Measurements from ENCODE around the gene SRRT. TPM values are rescaled to one million over a fixed set of nuclear protein-coding genes. Genes with fewer than 3 reads are reported as not detected.
A peak's percentile ranks its signal among the peaks of the same experiment; 100 is the strongest.

SRRT gene
- total RNA-seq, 6 donors from 2014 or later: 57.9 to 324 (median 111) TPM

- Histone ChIP-seq H3K27ac (no peak overlapping the region), H3K9me3 (no peaks in the 10 kb centered on the region), H3K4me3 (peak overlapping the region in 3 of 4 donors; percentile 35 to 53 (median 50)), H3K4me1 (peaks cover 23 to 30% (median 28%) of the 10 kb centered on the region in 4 donors), H3K36me3 (no peaks in the 10 kb centered on the region), H3K27me3 (peaks cover 0 to 31% (median 20%) of the 10 kb centered on the region in 4 donors)
- TF ChIP-seq POLR2A (IDR thresholded peaks at IDR 0.05) (no peak), CTCF (IDR thresholded peaks at IDR 0.05) (peak; percentile 65 to 92 (median 86)), POLR2AphosphoS5 (IDR thresholded peaks at IDR 0.05) (no peak), EP300 (IDR thresholded peaks at IDR 0.05) (no peak)
- 1 to 2% methylated on average over 18 to 52 of the region's 95 CpGs for whole genome bisulfite sequencing, 2 donors
- DNase-seq: peak in 1 of 2 donors; percentile 93
- ATAC-seq (ENCODE audit: low FRiP score in 2 of 2): peak; percentile 19 to 59
Measured at GRCh38 chr7:100896732-100897608, 22.1 kb downstream of the SRRT start.

GRCh38 chr7:100897772-100898454, 23.0 kb downstream of the SRRT start:
- DNase-seq (no peak), ATAC-seq (ENCODE audit: low FRiP score in 2 of 2) (no peak)
- WGBS, 2 donors: 66 to 71% methylated on average over 13 of the region's 13 CpGs
- peaks cover 0 to 31% (median 20%) of the 10 kb centered on the region in 4 donors for H3K27me3 ChIP-seq
- no peak overlapping the region for H3K4me3 ChIP-seq
- TF ChIP-seq EP300 (IDR thresholded peaks at IDR 0.05): no peak
- TF ChIP-seq POLR2A (IDR thresholded peaks at IDR 0.05): no peak
- H3K9me3 ChIP-seq: no peaks in the 10 kb centered on the region
- H3K27ac ChIP-seq: no peak overlapping the region
- peaks cover 23 to 30% (median 28%) of the 10 kb centered on the region in 4 donors for H3K4me1 ChIP-seq
- no peaks in the 10 kb centered on the region for H3K36me3 ChIP-seq

- TF ChIP-seq EP300 (IDR thresholded peaks at IDR 0.05) (no peak), CTCF (IDR thresholded peaks at IDR 0.05) (no peak), POLR2AphosphoS5 (IDR thresholded peaks at IDR 0.05) (no peak), POLR2A (IDR thresholded peaks at IDR 0.05) (no peak)
- ATAC-seq (ENCODE audit: low FRiP score in 2 of 2) (no peak), DNase-seq (no peak)
- no peak overlapping the region for H3K4me3 ChIP-seq
- no peaks in the 10 kb centered on the region for H3K9me3 ChIP-seq
- peaks cover 23 to 30% (median 27%) of the 10 kb centered on the region in 4 donors for H3K4me1 ChIP-seq
- peaks cover 0 to 29% (median 20%) of the 10 kb centered on the region in 4 donors for H3K27me3 ChIP-seq
- no peaks in the 10 kb centered on the region for H3K36me3 ChIP-seq
- WGBS, 2 donors: 88 to 91% methylated on average over 5 of the region's 5 CpGs
- H3K27ac ChIP-seq: no peak overlapping the region
Measured at GRCh38 chr7:100899432-100899831, 24.5 kb downstream of the SRRT start.

GRCh38 chr7:100900978-100901377, 26.1 kb downstream of the SRRT start:
- no peak overlapping the region for H3K4me3 ChIP-seq
- H3K4me1 ChIP-seq: peaks cover 9 to 14% (median 12%) of the 10 kb centered on the region in 4 donors
- H3K27me3 ChIP-seq: peaks cover 0 to 15% (median 9%) of the 10 kb centered on the region in 4 donors
- no peak for TF ChIP-seq EP300 (IDR thresholded peaks at IDR 0.05)
- TF ChIP-seq POLR2A (IDR thresholded peaks at IDR 0.05): no peak
- TF ChIP-seq POLR2AphosphoS5 (IDR thresholded peaks at IDR 0.05): no peak
- TF ChIP-seq CTCF (IDR thresholded peaks at IDR 0.05): no peak
- peak in 1 of 2 donors; percentile 38 for DNase-seq
- no peaks in the 10 kb centered on the region for H3K9me3 ChIP-seq
- H3K27ac ChIP-seq: no peak overlapping the region
- H3K36me3 ChIP-seq: no peaks in the 10 kb centered on the region
- no peak for ATAC-seq (ENCODE audit: low FRiP score in 2 of 2)
- 77 to 82% methylated on average over 2 of the region's 2 CpGs for WGBS, 2 donors

- H3K4me3 ChIP-seq: no peak overlapping the region
- no peaks in the 10 kb centered on the region for H3K36me3 ChIP-seq
- ATAC-seq (ENCODE audit: low FRiP score in 2 of 2) (no peak), DNase-seq (no peak)
- peaks cover 0 to 5% (median 4%) of the 10 kb centered on the region in 4 donors for H3K4me1 ChIP-seq
- 81 to 82% methylated on average over 4 to 5 of the region's 5 CpGs for WGBS, 2 donors
- H3K27me3 ChIP-seq: peaks cover 0 to 7% (median 3%) of the 10 kb centered on the region in 4 donors
- H3K9me3 ChIP-seq: no peaks in the 10 kb centered on the region
- no peak overlapping the region for H3K27ac ChIP-seq
- TF ChIP-seq EP300 (IDR thresholded peaks at IDR 0.05) (no peak), CTCF (IDR thresholded peaks at IDR 0.05) (no peak), POLR2A (IDR thresholded peaks at IDR 0.05) (no peak), POLR2AphosphoS5 (IDR thresholded peaks at IDR 0.05) (no peak)
Measured at GRCh38 chr7:100901921-100902332, 27.0 kb downstream of the SRRT start.

Measured in upper lobe of left lung (tissue), 6 donors.